WTC11 (cell line): ENCODE results near the gene SERPINE2. TPM values are rescaled to one million over a fixed set of nuclear protein-coding genes. Genes with fewer than 3 reads are reported as not detected.

Experiments used
- ATAC-seq: fragments of 200-7000 bp; cut with Tn5 transposase; 2 replicates; pipeline ENCODE4 v1.10.0; 2021; ENCODE audit warnings: mild to moderate bottlenecking, moderate library complexity
- CTCF ChIA-PET: fragments of 300-600 bp; sonication (Branson Sonifier 250); formaldehyde crosslinking; loops from one replicate; lab custom pipeline; 2021; ENCODE audit warnings: antibody characterized with exemption; lab: Charles Lee
- POLR2A ChIA-PET: fragments of 350-600 bp; sonication (Branson Sonifier 250); formaldehyde crosslinking; loops from one replicate; lab custom pipeline; 2021; ENCODE audit warnings: antibody characterized with exemption; lab: Charles Lee
- DNase-seq: peaks from one replicate; pipeline ENCODE4 v3.0.0; 2021; ENCODE audit warnings: low spot score
- H3K27ac Mint-ChIP-seq: 2 replicates; pipeline ENCODE4 v1.8.0; 2021; ENCODE audit warnings: mixed read lengths
- H3K27me3 Mint-ChIP-seq: 2 replicates; pipeline ENCODE4 v1.8.0; 2021; ENCODE audit warnings: low read depth, mild to moderate bottlenecking, moderate library complexity, mixed read lengths
- H3K36me3 Mint-ChIP-seq: 2 replicates; pipeline ENCODE4 v1.8.0; 2021; ENCODE audit warnings: mixed read lengths
- H3K4me1 Mint-ChIP-seq: 2 replicates; pipeline ENCODE4 v1.8.0; 2022; ENCODE audit warnings: mixed read lengths
- H3K4me3 Mint-ChIP-seq: 2 replicates; pipeline ENCODE4 v1.8.0; 2021; ENCODE audit warnings: mild to moderate bottlenecking, moderate library complexity, mixed read lengths
- H3K9me3 Mint-ChIP-seq: 2 replicates; pipeline ENCODE4 v1.8.0; 2021; ENCODE audit warnings: mixed read lengths
- AR ChIP-seq: fragments of 250-450 bp; sonication (Bioruptor Pico); IDR thresholded peaks from 2 replicates; pipeline ENCODE4 v1.9.0; 2021; ENCODE audit warnings: mild to moderate bottlenecking
- CREM ChIP-seq: sonication (generic); formaldehyde crosslinking; IDR thresholded peaks from 2 replicates; pipeline ENCODE4 v1.8.1; 2022; ENCODE audit warnings: mild to moderate bottlenecking, missing genetic modification reagents, moderate library complexity
- FOXJ3 ChIP-seq: sonication (generic); formaldehyde crosslinking; IDR thresholded peaks from 2 replicates; pipeline ENCODE4 v1.9.0; 2021; ENCODE audit warnings: missing genetic modification reagents, mild to moderate bottlenecking, borderline replicate concordance
- FOXP4 ChIP-seq: sonication (generic); formaldehyde crosslinking; IDR thresholded peaks from 2 replicates; pipeline ENCODE4 v1.8.0; 2022; ENCODE audit warnings: mild to moderate bottlenecking, missing genetic modification reagents
- GRHL2 ChIP-seq: fragments of 250-450 bp; sonication (Bioruptor Pico); IDR thresholded peaks from 2 replicates; pipeline ENCODE4 v1.8.0; 2022; ENCODE audit warnings: mild to moderate bottlenecking, moderate library complexity; ENCODE audit not compliant: insufficient replicate concordance, severe bottlenecking
- KAT7 ChIP-seq: sonication (generic); formaldehyde crosslinking; IDR thresholded peaks from 2 replicates; pipeline ENCODE4 v1.8.1; 2023; ENCODE audit warnings: missing genetic modification reagents, mild to moderate bottlenecking, borderline replicate concordance
- MAX ChIP-seq: sonication (generic); formaldehyde crosslinking; IDR thresholded peaks from 2 replicates; pipeline ENCODE4 v1.8.0; 2022; ENCODE audit warnings: mild to moderate bottlenecking, missing genetic modification reagents
- NFATC4 ChIP-seq: fragments of 250-450 bp; sonication (Bioruptor Pico); IDR thresholded peaks from 2 replicates; pipeline ENCODE4 v1.9.0; 2021; ENCODE audit warnings: mild to moderate bottlenecking
- PRDM15 ChIP-seq: sonication (generic); formaldehyde crosslinking; IDR thresholded peaks from 2 replicates; pipeline ENCODE4 v1.8.0; 2022; ENCODE audit warnings: missing genetic modification reagents
- SMAD4 ChIP-seq: sonication (generic); formaldehyde crosslinking; IDR thresholded peaks from 2 replicates; pipeline ENCODE4 v1.8.0; 2022; ENCODE audit warnings: mild to moderate bottlenecking, missing genetic modification reagents
- ZBTB43 ChIP-seq: sonication (generic); formaldehyde crosslinking; IDR thresholded peaks from 2 replicates; pipeline ENCODE4 v1.8.1; 2023; ENCODE audit warnings: mild to moderate bottlenecking, missing genetic modification reagents
- ZNF396 ChIP-seq: fragments of 250-450 bp; sonication (Bioruptor Pico); IDR thresholded peaks from 2 replicates; pipeline ENCODE4 v1.8.0; 2021; ENCODE audit warnings: mild to moderate bottlenecking, moderate library complexity, borderline replicate concordance
- ZNF425 ChIP-seq: fragments of 250-450 bp; sonication (Bioruptor Pico); conservative IDR thresholded peaks from 2 replicates; pipeline ENCODE4 v1.9.0; 2021; ENCODE audit warnings: mild to moderate bottlenecking
- ZNF512 ChIP-seq: sonication (generic); formaldehyde crosslinking; IDR thresholded peaks from 2 replicates; pipeline ENCODE4 v1.8.1; 2022; ENCODE audit warnings: missing genetic modification reagents, borderline replicate concordance
- ZNF532 ChIP-seq: fragments of 250-450 bp; sonication (Bioruptor Pico); IDR thresholded peaks from 2 replicates; pipeline ENCODE4 v1.9.0; 2021; ENCODE audit warnings: mild to moderate bottlenecking, borderline replicate concordance
- total RNA-seq: library from RNA; stranded (reverse); gene quantifications from 3 replicates; pipeline ENCODE4 v1.2.3, GENCODE V29; 2021

The SERPINE2 gene
- total RNA-seq, 1 experiment from 2014 or later = 60.4 TPM

- no peak for TF ChIP-seq ZNF532 (CRISPR knock-in tag)
- no peak for TF ChIP-seq MAX (CRISPR knock-in tag)
- TF ChIP-seq ZBTB43 = no peak
These were observed 103.5 kb downstream of the SERPINE2 start (continued) for GRCh38 chr2:223935459-223936125.

- Mint-ChIP-seq H3K27ac (peak overlapping the region; percentile 24), H3K4me3 (no peak overlapping the region; the same call in 1 of the 2 replicates), H3K27me3 (peaks cover 3% of the 10 kb centered on the region; the same call in 1 of the 2 replicates), H3K9me3 (no peaks in the 10 kb centered on the region), H3K36me3 (peaks cover 7% of the 10 kb centered on the region), H3K4me1 (peaks cover 84% of the 10 kb centered on the region)
- POLR2A ChIA-PET = interaction anchor here (0.6 kb wide), 1 partner anchor 131 kb away, joined by 5 read pairs; no protein-coding TSS in a partner anchor
- no peak for DNase-seq
- CTCF ChIA-PET = no interaction called here
- TF ChIP-seq FOXJ3 (CRISPR knock-in tag) (no peak), NFATC4 (no peak), AR (CRISPR knock-in tag) (no peak), FOXP4 (CRISPR knock-in tag) (no peak), KAT7 (CRISPR knock-in tag) (no peak), ZNF396 (no peak), CREM (CRISPR knock-in tag) (no peak), ZNF425 (no peak), ZNF512 (CRISPR knock-in tag) (no peak), PRDM15 (CRISPR knock-in tag) (no peak), SMAD4 (CRISPR knock-in tag) (no peak), GRHL2 (CRISPR knock-in tag) (no peak)
- 0 out of 2 replicates have a peak, but pooled peaks have one; percentile 15 for ATAC-seq
These were observed 104.2 kb downstream of the SERPINE2 start for GRCh38 chr2:223934870-223935269.
